ENCODE data around the gene MAST4.

DNA sequence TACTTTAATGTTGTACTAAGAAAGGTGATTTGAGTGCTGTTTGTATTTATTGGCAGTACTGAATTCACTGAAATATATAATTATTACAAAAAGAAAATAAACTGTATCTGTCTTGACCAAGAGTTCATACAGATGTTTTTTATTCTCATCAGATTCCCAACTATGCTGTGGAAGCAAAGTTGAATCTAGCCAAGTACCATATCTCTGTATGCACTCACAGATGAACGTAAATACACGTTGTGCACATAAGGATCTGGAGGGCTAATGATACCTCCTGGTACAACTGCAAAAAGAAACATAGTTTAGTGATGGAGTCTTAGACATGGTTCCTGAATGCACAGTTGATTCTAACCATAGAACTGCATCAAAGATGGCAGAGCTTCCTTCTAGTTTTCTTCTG lies 431.0 kb downstream of the MAST4 start:
- TF ChIP-seq CTCF (IDR thresholded peaks at IDR 0.05; ENCODE audit: insufficient read depth, low read depth, low read length), result no peak
- no peak for TF ChIP-seq EZH2 (IDR thresholded peaks at IDR 0.05; ENCODE audit: insufficient read depth, low read length)
